ENCODE data around the gene PPP2R5A.

Gene PPP2R5A

DNA sequence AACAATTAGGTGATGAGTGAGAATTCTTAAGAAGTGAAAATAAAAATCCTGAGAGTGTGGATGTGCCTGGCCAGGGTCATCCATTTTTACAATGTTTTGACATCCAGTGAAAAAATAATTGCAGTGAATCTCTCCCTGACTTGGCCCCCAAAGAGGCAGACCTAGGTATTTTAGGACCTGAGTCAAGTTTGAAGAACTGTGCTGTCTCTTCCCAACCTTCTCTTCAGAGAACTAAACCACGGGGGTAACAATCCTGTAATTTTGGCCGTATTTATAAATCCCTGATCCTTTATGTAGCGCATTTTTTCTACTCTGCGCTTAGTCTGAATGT lies 43.3 kb upstream of the PPP2R5A start:
- no peak for TF ChIP-seq FOXM1 (IDR thresholded peaks at IDR 0.05; ENCODE audit: borderline replicate concordance, low read depth)
- TF ChIP-seq YY1 (IDR thresholded peaks at IDR 0.05; ENCODE audit: low read depth) = no peak
- no peak for TF ChIP-seq EP300 (IDR thresholded peaks at IDR 0.05; ENCODE audit: borderline replicate concordance)
- no peak for TF ChIP-seq NFIC (IDR thresholded peaks at IDR 0.05)
- TF ChIP-seq, protein P1, sequence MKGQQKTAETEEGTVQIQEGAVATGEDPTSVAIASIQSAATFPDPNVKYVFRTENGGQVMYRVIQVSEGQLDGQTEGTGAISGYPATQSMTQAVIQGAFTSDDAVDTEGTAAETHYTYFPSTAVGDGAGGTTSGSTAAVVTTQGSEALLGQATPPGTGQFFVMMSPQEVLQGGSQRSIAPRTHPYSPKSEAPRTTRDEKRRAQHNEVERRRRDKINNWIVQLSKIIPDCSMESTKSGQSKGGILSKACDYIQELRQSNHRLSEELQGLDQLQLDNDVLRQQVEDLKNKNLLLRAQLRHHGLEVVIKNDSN (IDR thresholded peaks at IDR 0.05) = no peak
- TF ChIP-seq CEBPB (IDR thresholded peaks at IDR 0.05) = no peak
- no peak for TF ChIP-seq CREB1 (IDR thresholded peaks at IDR 0.05; ENCODE audit: low read depth)
- TF ChIP-seq TAF1 (IDR thresholded peaks at IDR 0.05; ENCODE audit: low read depth) = no peak
- no peak for TF ChIP-seq TEAD4 (IDR thresholded peaks at IDR 0.05)
- TF ChIP-seq, protein P2, sequence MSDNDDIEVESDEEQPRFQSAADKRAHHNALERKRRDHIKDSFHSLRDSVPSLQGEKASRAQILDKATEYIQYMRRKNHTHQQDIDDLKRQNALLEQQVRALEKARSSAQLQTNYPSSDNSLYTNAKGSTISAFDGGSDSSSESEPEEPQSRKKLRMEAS (IDR thresholded peaks at IDR 0.05) = no peak
- TF ChIP-seq TCF12 (IDR thresholded peaks at IDR 0.05; ENCODE audit: low read depth) = no peak
- no peak for TF ChIP-seq EGR1 (IDR thresholded peaks at IDR 0.05)
- no peak for TF ChIP-seq RAD21 (IDR thresholded peaks at IDR 0.05; ENCODE audit: low read depth)
- TF ChIP-seq REST (IDR thresholded peaks at IDR 0.05; ENCODE audit: low read depth) = no peak

DNA sequence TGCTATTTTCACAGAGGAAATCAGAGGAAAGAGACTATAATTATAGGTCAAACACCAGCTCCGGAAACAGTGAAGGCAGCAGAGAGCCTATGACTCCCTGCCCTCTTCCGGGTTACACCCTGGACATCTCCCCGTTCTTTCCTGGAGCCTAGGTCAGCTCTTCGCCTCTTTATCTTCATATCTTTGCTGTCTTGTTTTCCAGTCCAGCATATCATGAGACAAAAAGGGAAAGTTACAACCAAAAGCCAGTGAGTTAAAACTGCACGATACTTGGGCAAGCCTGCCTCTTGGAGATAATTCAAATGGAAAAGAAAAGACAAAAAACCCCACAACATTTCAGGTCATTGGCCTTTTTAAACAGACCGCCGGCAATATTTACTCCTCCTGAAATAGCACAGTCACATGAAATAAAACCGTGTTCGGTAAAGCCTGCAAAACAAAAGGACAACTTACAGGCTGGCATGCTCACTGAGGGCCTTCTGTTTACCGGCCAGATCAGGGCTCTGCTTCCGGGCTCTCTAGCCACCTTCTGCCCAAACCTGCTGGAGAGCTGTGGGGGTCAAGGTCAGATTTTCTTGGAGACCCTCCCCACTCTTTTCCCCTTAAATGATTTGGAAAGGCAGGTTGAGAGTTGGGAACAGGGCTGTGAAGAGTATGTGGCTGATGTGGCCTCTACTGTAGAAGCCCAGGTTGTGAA lies 42.8 kb upstream of the PPP2R5A start:
- TF ChIP-seq FOXM1 (IDR thresholded peaks at IDR 0.05; ENCODE audit: borderline replicate concordance, low read depth) = no peak
- TF ChIP-seq RAD21 (IDR thresholded peaks at IDR 0.05; ENCODE audit: low read depth) = no peak
- TF ChIP-seq YY1 (IDR thresholded peaks at IDR 0.05; ENCODE audit: low read depth) = no peak
- no peak for TF ChIP-seq TCF12 (IDR thresholded peaks at IDR 0.05; ENCODE audit: low read depth)
- TF ChIP-seq CEBPB (IDR thresholded peaks at IDR 0.05) = no peak
- TF ChIP-seq, protein P2 (IDR thresholded peaks at IDR 0.05) = no peak
- TF ChIP-seq TAF1 (IDR thresholded peaks at IDR 0.05; ENCODE audit: low read depth) = no peak

GRCh38 chr1:212242985-212243308 lies 42.3 kb upstream of the PPP2R5A start:
- no peak for TF ChIP-seq NFIC (IDR thresholded peaks at IDR 0.05)
- TF ChIP-seq EGR1 (IDR thresholded peaks at IDR 0.05) = no peak
- TF ChIP-seq FOXM1 (IDR thresholded peaks at IDR 0.05; ENCODE audit: borderline replicate concordance, low read depth) = no peak
- TF ChIP-seq, protein P1 (IDR thresholded peaks at IDR 0.05) = no peak
- no peak for TF ChIP-seq RAD21 (IDR thresholded peaks at IDR 0.05; ENCODE audit: low read depth)
- TF ChIP-seq, protein P2 (IDR thresholded peaks at IDR 0.05) = no peak
- no peak for TF ChIP-seq YY1 (IDR thresholded peaks at IDR 0.05; ENCODE audit: low read depth)
- no peak for TF ChIP-seq EP300 (IDR thresholded peaks at IDR 0.05; ENCODE audit: borderline replicate concordance)
- no peak for TF ChIP-seq CREB1 (IDR thresholded peaks at IDR 0.05; ENCODE audit: low read depth)
- no peak for TF ChIP-seq TCF12 (IDR thresholded peaks at IDR 0.05; ENCODE audit: low read depth)
- TF ChIP-seq CEBPB (IDR thresholded peaks at IDR 0.05) = no peak
- TF ChIP-seq TAF1 (IDR thresholded peaks at IDR 0.05; ENCODE audit: low read depth) = no peak
- TF ChIP-seq TEAD4 (IDR thresholded peaks at IDR 0.05) = no peak
- TF ChIP-seq ZBTB7A (IDR thresholded peaks at IDR 0.05; ENCODE audit: low read depth) = no peak
- TF ChIP-seq REST (IDR thresholded peaks at IDR 0.05; ENCODE audit: low read depth) = no peak

DNA sequence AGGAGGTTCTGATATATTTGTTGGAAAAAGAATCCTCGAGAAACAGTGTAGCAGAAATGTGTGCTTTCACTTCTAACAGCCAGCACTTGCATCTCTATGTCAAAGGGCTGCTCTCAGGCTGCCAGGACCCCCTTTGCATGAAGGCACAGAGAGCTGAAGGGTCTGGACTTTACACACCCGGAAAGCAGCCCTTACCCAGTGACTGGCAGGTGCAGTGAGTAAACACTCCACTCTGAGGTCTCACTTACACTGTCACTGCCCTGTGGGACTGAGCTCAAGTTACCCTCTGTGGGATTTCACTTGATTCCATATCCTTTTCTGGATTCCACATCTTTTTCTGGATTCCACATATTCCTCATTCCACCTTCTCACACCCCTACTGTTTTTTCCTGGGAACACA lies 40.8 kb upstream of the PPP2R5A start:
- TF ChIP-seq REST (IDR thresholded peaks at IDR 0.05; ENCODE audit: low read depth) (no peak), NFIC (IDR thresholded peaks at IDR 0.05) (no peak), FOXM1 (IDR thresholded peaks at IDR 0.05; ENCODE audit: borderline replicate concordance, low read depth) (no peak), TAF1 (IDR thresholded peaks at IDR 0.05; ENCODE audit: low read depth) (no peak), CREB1 (IDR thresholded peaks at IDR 0.05; ENCODE audit: low read depth) (no peak), TEAD4 (IDR thresholded peaks at IDR 0.05) (no peak), EGR1 (IDR thresholded peaks at IDR 0.05) (no peak), CEBPB (IDR thresholded peaks at IDR 0.05) (no peak), RAD21 (IDR thresholded peaks at IDR 0.05; ENCODE audit: low read depth) (no peak), EP300 (IDR thresholded peaks at IDR 0.05; ENCODE audit: borderline replicate concordance) (no peak), TCF12 (IDR thresholded peaks at IDR 0.05; ENCODE audit: low read depth) (no peak)
- TF ChIP-seq, protein P1 (IDR thresholded peaks at IDR 0.05) = no peak
- TF ChIP-seq, protein P2 (IDR thresholded peaks at IDR 0.05) = no peak
